ENCODE data around the gene EPS8.

DNA sequence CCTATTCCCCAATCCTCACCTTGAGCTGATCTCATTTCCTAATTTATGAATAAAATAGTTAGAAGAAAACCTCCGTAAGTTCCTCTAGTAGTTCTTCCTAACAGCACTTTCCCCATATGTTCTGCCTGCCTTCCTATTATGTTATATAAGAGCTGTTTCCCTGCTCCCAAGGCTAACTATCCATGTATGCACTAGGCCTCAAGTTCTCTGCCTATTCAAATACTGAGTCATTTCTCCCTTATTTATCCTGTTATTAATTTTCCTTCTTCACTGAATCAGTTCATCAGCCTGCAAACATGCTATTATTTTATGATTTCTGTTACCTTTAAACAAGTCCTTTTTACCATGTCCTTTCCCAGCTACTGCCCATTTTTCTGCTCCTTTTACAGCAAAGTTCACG, 164.1 kb downstream of the EPS8 start:
- TF ChIP-seq, protein P1, sequence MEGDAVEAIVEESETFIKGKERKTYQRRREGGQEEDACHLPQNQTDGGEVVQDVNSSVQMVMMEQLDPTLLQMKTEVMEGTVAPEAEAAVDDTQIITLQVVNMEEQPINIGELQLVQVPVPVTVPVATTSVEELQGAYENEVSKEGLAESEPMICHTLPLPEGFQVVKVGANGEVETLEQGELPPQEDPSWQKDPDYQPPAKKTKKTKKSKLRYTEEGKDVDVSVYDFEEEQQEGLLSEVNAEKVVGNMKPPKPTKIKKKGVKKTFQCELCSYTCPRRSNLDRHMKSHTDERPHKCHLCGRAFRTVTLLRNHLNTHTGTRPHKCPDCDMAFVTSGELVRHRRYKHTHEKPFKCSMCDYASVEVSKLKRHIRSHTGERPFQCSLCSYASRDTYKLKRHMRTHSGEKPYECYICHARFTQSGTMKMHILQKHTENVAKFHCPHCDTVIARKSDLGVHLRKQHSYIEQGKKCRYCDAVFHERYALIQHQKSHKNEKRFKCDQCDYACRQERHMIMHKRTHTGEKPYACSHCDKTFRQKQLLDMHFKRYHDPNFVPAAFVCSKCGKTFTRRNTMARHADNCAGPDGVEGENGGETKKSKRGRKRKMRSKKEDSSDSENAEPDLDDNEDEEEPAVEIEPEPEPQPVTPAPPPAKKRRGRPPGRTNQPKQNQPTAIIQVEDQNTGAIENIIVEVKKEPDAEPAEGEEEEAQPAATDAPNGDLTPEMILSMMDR (optimal IDR thresholded peaks at IDR 0.05 in 1 of 3, IDR thresholded peaks at IDR 0.05 in 1 of 3, conservative IDR thresholded peaks at IDR 0.05 in 1 of 3; ENCODE audit: extremely low read depth in 1 of 3, insufficient read depth in 2 of 3, low read length in 3 of 3), result no peak
- no peak for TF ChIP-seq EZH2 (IDR thresholded peaks at IDR 0.05; ENCODE audit: low read length)
